ENCODE results near the gene RFX7.

Gene RFX7

GRCh38 chr15:56052395-56053045, 191.2 kb downstream of the RFX7 start:
- no peak for DNase-seq
- H3K4me3 ChIP-seq: no peak overlapping the region
- H3K4me1 ChIP-seq: peaks cover 0 to 7% (median 0%) of the 10 kb centered on the region in 4 donors
- intact Hi-C loops (cut with DNase I; ENCODE audit: low total_unique reads): no loop called here
- H3K9me3 ChIP-seq: no peaks in the 10 kb centered on the region
- H3K27ac ChIP-seq: peak overlapping the region in 1 of 2 donors; percentile 37
- H3K27me3 ChIP-seq: no peaks in the 10 kb centered on the region
- TF ChIP-seq, protein P1, sequence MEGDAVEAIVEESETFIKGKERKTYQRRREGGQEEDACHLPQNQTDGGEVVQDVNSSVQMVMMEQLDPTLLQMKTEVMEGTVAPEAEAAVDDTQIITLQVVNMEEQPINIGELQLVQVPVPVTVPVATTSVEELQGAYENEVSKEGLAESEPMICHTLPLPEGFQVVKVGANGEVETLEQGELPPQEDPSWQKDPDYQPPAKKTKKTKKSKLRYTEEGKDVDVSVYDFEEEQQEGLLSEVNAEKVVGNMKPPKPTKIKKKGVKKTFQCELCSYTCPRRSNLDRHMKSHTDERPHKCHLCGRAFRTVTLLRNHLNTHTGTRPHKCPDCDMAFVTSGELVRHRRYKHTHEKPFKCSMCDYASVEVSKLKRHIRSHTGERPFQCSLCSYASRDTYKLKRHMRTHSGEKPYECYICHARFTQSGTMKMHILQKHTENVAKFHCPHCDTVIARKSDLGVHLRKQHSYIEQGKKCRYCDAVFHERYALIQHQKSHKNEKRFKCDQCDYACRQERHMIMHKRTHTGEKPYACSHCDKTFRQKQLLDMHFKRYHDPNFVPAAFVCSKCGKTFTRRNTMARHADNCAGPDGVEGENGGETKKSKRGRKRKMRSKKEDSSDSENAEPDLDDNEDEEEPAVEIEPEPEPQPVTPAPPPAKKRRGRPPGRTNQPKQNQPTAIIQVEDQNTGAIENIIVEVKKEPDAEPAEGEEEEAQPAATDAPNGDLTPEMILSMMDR (IDR thresholded peaks at IDR 0.05): peak; percentile 74 to 75
- H3K36me3 ChIP-seq: no peaks in the 10 kb centered on the region

DNA sequence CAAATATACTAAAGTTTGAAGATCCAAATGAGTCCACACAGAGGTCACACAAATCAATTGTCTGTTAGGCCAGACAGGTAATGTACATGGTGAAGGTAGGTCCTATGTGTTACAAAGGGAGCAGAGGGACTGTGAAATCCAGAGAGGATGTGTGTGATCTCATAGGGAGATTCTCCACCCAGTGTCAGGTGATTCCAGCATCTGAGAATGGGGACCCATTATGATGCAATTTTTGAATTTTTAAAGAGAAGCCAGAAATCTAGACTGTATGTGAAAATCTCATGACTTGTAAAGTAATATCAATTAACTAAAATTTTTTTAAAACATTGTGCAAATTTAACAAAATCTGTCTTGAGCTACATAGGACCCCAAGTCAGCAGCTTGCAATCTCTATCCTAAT, 192.0 kb downstream of the RFX7 start:
- Histone ChIP-seq H3K36me3 (no peaks in the 10 kb centered on the region), H3K4me3 (no peak overlapping the region), H3K4me1 (peaks cover 0 to 7% (median 0%) of the 10 kb centered on the region in 4 donors), H3K9me3 (no peaks in the 10 kb centered on the region), H3K27ac (no peak overlapping the region), H3K27me3 (no peaks in the 10 kb centered on the region)
- TF ChIP-seq, protein P1 (IDR thresholded peaks at IDR 0.05): no peak
- intact Hi-C loops (cut with DNase I; ENCODE audit: low total_unique reads): no loop called here
- no peak for DNase-seq

GRCh38 chr15:56049577-56049976, 194.1 kb downstream of the RFX7 start:
- no peak overlapping the region for H3K4me3 ChIP-seq
- H3K27ac ChIP-seq: no peak overlapping the region
- no peaks in the 10 kb centered on the region for H3K36me3 ChIP-seq
- H3K9me3 ChIP-seq: no peaks in the 10 kb centered on the region
- no peaks in the 10 kb centered on the region for H3K27me3 ChIP-seq
- TF ChIP-seq, protein P1 (IDR thresholded peaks at IDR 0.05): no peak
- intact Hi-C loops (cut with DNase I; ENCODE audit: low total_unique reads): loop anchor here (5.0 kb wide), 1 partner anchor 52 kb away; no protein-coding TSS in a partner anchor
- DNase-seq: no peak
- H3K4me1 ChIP-seq: peaks cover 0 to 7% (median 0%) of the 10 kb centered on the region in 4 donors

DNA sequence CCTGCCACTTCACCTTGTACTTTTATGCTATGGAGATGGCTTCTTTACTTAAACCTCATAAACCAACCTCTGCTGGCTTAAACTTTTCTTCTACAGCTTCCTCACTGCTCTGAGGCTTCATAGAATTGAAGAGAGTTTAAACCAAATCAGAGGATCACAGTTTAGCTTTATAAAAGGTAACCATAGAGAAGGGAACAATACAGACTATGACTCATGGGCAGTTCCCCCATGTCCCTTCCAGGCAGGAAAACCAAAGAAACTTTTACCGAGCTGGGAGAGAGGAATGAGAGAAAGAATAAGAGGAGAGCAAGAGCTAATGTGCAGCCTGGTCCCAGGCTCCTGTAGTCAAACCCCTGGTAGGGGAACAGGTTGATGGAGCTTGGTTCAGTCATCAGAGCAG, 196.3 kb downstream of the RFX7 start:
- TF ChIP-seq, protein P1 (IDR thresholded peaks at IDR 0.05): no peak

GRCh38 chr15:56045068-56045748, 198.5 kb downstream of the RFX7 start:
- H3K27ac ChIP-seq: no peak overlapping the region
- TF ChIP-seq, protein P1 (IDR thresholded peaks at IDR 0.05): no peak
- no peak overlapping the region for H3K4me3 ChIP-seq
- H3K36me3 ChIP-seq: no peaks in the 10 kb centered on the region
- intact Hi-C loops (cut with DNase I; ENCODE audit: low total_unique reads): loop anchor here (5.0 kb wide), 1 partner anchor 48 kb away; no protein-coding TSS in a partner anchor
- peaks cover 0 to 8% (median 7%) of the 10 kb centered on the region in 4 donors for H3K4me1 ChIP-seq
- H3K9me3 ChIP-seq: no peaks in the 10 kb centered on the region
- no peaks in the 10 kb centered on the region for H3K27me3 ChIP-seq
- DNase-seq: no peak

More for the DNA sequence above, 196.3 kb downstream of the RFX7 start:
- H3K4me1 ChIP-seq: peaks cover 0 to 1% (median 0%) of the 10 kb centered on the region in 4 donors
- H3K36me3 ChIP-seq: no peaks in the 10 kb centered on the region
- no peak overlapping the region for H3K4me3 ChIP-seq
- no peaks in the 10 kb centered on the region for H3K27me3 ChIP-seq
- H3K9me3 ChIP-seq: no peaks in the 10 kb centered on the region
- H3K27ac ChIP-seq: no peak overlapping the region
- DNase-seq: no peak
- intact Hi-C loops (cut with DNase I; ENCODE audit: low total_unique reads): loop anchor here (5.0 kb wide), 1 partner anchor 50 kb away; no protein-coding TSS in a partner anchor
